Measurements from ENCODE around the gene OR4C5. TPM values are rescaled to one million over a fixed set of nuclear protein-coding genes. Genes with fewer than 3 reads are reported as not detected.
"Not testable (repeated sequence)": the region's sequence is repeated elsewhere in the genome, so short reads cannot be mapped to it uniquely, and the experiment has no call there.

OR4C5 gene
- total RNA-seq, 4 donors from 2014 or later: not detected

DNA sequence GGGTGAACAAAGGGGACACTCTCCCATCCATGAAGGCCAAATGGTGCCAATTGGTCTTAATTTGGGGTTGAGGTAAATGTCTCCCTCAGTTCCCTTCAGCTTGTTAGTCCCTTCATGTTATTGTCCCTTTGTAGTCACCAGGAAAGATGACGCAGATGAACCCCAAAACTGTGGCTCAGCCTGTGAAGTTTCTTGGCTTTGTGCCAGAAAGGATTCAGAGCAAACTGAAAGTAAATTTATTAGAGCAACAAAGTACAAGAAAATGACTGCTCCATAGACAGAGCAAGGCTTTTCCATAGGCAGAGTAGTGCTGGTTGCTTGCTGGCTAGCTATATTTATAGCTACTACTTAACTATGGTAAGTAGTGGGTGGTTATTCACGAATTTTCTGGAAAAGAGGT is 24.8 kb downstream of the OR4C5 start:
- intact Hi-C loops (cut with DNase I; ENCODE audit: low total_unique reads): no loop called here
- no peak for DNase-seq (ENCODE audit: low spot score in 2 of 2)
- WGBS, 2 donors: 45 to 50% methylated on average over 2 of the region's 2 CpGs
- no peak overlapping the region for H3K4me3 ChIP-seq (ENCODE audit: low read depth, poor library complexity, severe bottlenecking)
- TF ChIP-seq, protein P1, sequence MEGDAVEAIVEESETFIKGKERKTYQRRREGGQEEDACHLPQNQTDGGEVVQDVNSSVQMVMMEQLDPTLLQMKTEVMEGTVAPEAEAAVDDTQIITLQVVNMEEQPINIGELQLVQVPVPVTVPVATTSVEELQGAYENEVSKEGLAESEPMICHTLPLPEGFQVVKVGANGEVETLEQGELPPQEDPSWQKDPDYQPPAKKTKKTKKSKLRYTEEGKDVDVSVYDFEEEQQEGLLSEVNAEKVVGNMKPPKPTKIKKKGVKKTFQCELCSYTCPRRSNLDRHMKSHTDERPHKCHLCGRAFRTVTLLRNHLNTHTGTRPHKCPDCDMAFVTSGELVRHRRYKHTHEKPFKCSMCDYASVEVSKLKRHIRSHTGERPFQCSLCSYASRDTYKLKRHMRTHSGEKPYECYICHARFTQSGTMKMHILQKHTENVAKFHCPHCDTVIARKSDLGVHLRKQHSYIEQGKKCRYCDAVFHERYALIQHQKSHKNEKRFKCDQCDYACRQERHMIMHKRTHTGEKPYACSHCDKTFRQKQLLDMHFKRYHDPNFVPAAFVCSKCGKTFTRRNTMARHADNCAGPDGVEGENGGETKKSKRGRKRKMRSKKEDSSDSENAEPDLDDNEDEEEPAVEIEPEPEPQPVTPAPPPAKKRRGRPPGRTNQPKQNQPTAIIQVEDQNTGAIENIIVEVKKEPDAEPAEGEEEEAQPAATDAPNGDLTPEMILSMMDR (IDR thresholded peaks at IDR 0.05): no peak
- TF ChIP-seq POLR2A (IDR thresholded peaks at IDR 0.05): no peak

DNA sequence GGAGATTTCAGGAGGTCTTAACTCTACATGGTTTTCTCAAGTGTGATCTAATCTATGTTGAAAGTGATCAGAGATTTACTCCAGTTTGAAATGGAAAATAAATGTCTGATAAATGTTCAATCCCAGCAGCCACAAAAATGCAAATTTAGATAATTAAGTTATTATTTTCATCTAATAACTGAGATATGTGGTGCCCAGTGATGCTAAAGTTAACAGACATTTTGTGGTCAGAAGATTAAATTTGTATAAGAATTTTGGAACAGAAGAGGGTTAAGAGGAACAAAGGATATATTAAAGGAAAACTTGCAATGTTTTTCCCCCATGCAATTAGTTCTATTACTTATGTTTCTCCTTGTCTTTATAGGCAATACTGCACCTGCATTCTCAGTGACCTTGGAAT is 41.6 kb downstream of the OR4C5 start, which contains the start of gene OR4C3:
Gene OR4C3, plus strand, starts transcription at position 301 of the 400 bp plus-strand sequence. CDS start 102 bp downstream, outside the sequence.
- H3K4me3 ChIP-seq (ENCODE audit: low read depth, poor library complexity, severe bottlenecking); DNase-seq (ENCODE audit: low spot score in 2 of 2); intact Hi-C loops (cut with DNase I; ENCODE audit: low total_unique reads): not testable (repeated sequence)

DNA sequence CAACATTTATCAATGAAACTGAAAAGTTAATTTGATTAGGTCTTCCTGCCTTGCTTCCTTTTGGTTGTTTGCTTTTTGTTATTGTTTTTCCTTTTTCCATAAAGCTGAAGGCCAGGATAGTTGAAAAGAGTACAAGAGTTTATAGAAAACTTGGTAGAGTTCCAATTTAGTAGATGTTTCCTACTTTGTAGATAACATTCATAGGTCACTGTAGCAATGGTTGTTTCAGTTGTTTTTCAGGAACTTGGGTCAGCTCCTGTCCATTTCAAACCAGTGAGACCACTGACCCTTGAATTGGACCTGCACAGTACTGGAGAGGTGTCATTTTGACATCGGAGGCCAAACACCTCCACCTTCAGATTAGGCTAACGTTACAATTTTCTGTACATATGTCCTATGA is 46.5 kb downstream of the OR4C5 start:
- intact Hi-C loops (cut with DNase I; ENCODE audit: low total_unique reads); H3K4me3 ChIP-seq (ENCODE audit: low read depth, poor library complexity, severe bottlenecking); DNase-seq (ENCODE audit: low spot score in 2 of 2): not testable (repeated sequence)
- WGBS, 2 donors: 85 to 87% methylated on average over 2 of the region's 2 CpGs

Other genes starting within 250 kb of the OR4C5 start
- not detected for gene OR4B1, start 149.7 kb downstream of the OR4C5 start, total RNA-seq
- not detected for gene OR4X2, start 121.4 kb downstream of the OR4C5 start, total RNA-seq
- not detected for gene OR4X1, start 102.6 kb downstream of the OR4C5 start, total RNA-seq
- not detected for gene OR4S1, start 60.2 kb downstream of the OR4C5 start, total RNA-seq
- gene OR4C3, start 41.5 kb downstream of the OR4C5 start, total RNA-seq: not detected
- gene OR4A47, start 122.3 kb upstream of the OR4C5 start, total RNA-seq: not detected